Nephron progenitor cell (in vitro differentiated cells): ENCODE measurements around the gene SETD1A.
A peak's percentile ranks its signal among the peaks of the same experiment; 100 is the strongest.

ENCODE experiments used
- DNase-seq: peaks from one replicate; pipeline ENCODE4 v3.0.0; 2021
- H3K27ac Mint-ChIP-seq: 2 replicates; pipeline ENCODE4 v1.8.0; 2021; ENCODE audit warnings: mild to moderate bottlenecking, moderate library complexity, mixed read lengths
- H3K27me3 Mint-ChIP-seq: 2 replicates; pipeline ENCODE4 v1.8.0; 2021; ENCODE audit warnings: mild to moderate bottlenecking, low read depth, mixed read lengths; ENCODE audit not compliant: poor library complexity
- H3K36me3 Mint-ChIP-seq: 2 replicates; pipeline ENCODE4 v1.8.0; 2021; ENCODE audit warnings: low read depth, mixed read lengths
- H3K4me1 Mint-ChIP-seq: 2 replicates; pipeline ENCODE4 v1.8.0; 2021; ENCODE audit warnings: mixed read lengths
- H3K4me3 Mint-ChIP-seq: 2 replicates; pipeline ENCODE4 v1.8.0; 2021; ENCODE audit warnings: mild to moderate bottlenecking, moderate library complexity, mixed read lengths
- H3K9me3 Mint-ChIP-seq: 2 replicates; pipeline ENCODE4 v1.8.0; 2021; ENCODE audit warnings: mild to moderate bottlenecking, moderate library complexity, mixed read lengths
- TF ChIP-seq, protein P1 (sequence below): fragments of 200-600 bp; sonication (generic); IDR thresholded peaks from 2 replicates; pipeline ENCODE4 v1.5.0; 2021; ENCODE audit warnings: antibody characterized with exemption

Gene SETD1A

DNA sequence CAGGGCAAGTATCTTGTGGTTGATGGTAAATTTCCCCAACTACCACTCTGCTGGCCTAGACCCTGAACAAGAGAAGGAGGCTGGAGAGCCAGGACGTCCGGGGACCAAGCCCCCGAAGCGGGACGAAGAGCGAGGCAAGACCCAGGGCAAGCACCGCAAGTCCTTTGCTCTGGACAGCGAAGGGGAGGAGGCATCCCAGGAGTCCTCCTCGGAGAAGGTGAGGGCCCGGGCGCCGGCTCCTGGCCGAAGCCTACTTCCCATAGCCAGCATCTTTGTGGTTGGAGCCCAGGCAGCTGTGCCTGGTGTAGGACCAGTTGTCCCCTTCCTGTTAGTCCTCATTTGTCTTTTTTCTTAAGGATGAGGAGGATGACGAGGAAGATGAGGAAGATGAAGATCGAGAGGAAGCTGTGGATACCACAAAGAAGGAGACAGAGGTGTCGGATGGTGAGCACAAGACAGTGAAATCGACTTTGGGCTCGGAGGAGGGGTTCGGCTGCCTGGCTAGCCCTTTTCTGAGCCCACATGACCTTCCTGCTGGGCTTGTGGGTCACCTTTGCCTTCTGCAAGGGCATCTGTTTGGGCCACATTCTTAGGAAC, 11.8 kb downstream of the SETD1A start:
- Mint-ChIP-seq H3K27me3 (peaks cover 2% of the 10 kb centered on the region), H3K27ac (no peak overlapping the region), H3K36me3 (peaks cover 72% of the 10 kb centered on the region), H3K9me3 (no peaks in the 10 kb centered on the region), H3K4me3 (no peak overlapping the region), H3K4me1 (no peaks in the 10 kb centered on the region)
- DNase-seq: no peak
- TF ChIP-seq, protein P1, sequence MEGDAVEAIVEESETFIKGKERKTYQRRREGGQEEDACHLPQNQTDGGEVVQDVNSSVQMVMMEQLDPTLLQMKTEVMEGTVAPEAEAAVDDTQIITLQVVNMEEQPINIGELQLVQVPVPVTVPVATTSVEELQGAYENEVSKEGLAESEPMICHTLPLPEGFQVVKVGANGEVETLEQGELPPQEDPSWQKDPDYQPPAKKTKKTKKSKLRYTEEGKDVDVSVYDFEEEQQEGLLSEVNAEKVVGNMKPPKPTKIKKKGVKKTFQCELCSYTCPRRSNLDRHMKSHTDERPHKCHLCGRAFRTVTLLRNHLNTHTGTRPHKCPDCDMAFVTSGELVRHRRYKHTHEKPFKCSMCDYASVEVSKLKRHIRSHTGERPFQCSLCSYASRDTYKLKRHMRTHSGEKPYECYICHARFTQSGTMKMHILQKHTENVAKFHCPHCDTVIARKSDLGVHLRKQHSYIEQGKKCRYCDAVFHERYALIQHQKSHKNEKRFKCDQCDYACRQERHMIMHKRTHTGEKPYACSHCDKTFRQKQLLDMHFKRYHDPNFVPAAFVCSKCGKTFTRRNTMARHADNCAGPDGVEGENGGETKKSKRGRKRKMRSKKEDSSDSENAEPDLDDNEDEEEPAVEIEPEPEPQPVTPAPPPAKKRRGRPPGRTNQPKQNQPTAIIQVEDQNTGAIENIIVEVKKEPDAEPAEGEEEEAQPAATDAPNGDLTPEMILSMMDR: no peak

DNA sequence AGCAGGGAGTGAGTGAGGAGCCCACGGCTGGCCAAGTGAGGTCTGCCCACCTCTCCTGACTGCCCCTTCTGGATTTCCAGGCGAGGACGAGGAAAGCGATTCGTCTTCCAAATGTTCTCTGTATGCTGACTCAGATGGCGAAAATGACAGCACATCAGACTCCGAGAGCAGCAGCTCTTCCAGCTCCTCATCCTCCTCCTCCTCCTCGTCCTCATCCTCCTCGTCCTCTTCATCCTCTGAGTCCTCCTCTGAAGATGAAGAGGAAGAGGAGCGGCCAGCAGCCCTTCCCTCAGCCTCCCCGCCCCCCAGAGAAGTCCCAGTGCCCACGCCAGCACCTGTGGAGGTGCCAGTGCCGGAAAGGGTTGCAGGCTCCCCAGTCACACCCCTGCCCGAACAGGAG, 13.7 kb downstream of the SETD1A start:
- Mint-ChIP-seq H3K4me3 (no peak overlapping the region), H3K9me3 (no peaks in the 10 kb centered on the region), H3K27ac (peak overlapping the region; percentile 70), H3K36me3 (peaks cover 75% of the 10 kb centered on the region), H3K27me3 (peaks cover 2% of the 10 kb centered on the region), H3K4me1 (no peaks in the 10 kb centered on the region)
- TF ChIP-seq, protein P1: no peak
- DNase-seq: no peak

DNA sequence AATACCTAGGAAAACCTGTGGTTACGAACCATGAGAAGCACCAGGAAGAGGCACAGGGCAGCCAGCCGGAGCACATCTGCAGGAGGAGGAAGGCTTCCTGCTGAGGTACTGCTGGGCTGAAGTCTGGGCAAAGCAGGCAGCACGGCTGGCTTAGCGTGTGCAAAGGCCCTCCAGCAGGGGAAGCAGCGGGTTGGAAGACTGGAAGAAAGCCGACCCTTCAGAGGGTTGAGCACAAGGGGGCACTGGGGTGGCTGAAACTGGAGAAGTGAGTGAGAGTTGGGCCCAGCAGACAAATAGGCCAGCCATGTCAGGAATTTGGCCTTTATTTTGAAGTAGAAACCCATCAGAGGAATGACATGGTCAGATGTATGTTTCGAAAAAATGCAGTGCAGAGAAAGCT, 15.3 kb downstream of the SETD1A start:
- peaks cover 2% of the 10 kb centered on the region for H3K27me3 Mint-ChIP-seq
- H3K9me3 Mint-ChIP-seq: no peaks in the 10 kb centered on the region
- H3K36me3 Mint-ChIP-seq: peaks cover 71% of the 10 kb centered on the region
- H3K4me1 Mint-ChIP-seq: no peaks in the 10 kb centered on the region
- H3K4me3 Mint-ChIP-seq: no peak overlapping the region
- no peak overlapping the region for H3K27ac Mint-ChIP-seq
- TF ChIP-seq, protein P1: no peak
- no peak for DNase-seq

DNA sequence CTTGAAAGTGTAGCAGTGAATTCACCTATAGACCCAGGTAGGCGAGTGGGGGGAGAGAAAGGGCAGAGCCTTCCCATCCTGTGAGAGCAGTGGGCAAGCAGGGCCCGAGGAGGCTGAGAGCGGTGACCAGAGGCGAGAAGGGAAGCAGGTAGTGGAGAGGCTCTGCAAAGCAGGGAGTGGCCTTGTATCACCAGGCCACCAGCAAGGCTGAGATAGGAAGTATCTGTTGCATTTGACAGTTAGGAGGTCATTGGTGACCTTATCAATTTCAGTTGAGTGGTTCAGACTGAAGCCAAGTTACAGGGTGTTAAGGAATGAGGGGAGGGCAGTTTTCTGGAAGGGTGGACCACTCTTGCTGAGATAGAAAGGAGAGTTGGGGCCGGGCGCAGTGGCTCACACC, 16.8 kb downstream of the SETD1A start:
- Mint-ChIP-seq H3K27me3 (peaks cover 2% of the 10 kb centered on the region), H3K36me3 (peaks cover 69% of the 10 kb centered on the region), H3K4me3 (no peak overlapping the region), H3K9me3 (no peaks in the 10 kb centered on the region), H3K4me1 (no peaks in the 10 kb centered on the region), H3K27ac (no peak overlapping the region)
- TF ChIP-seq, protein P1: no peak
- DNase-seq: no peak

DNA sequence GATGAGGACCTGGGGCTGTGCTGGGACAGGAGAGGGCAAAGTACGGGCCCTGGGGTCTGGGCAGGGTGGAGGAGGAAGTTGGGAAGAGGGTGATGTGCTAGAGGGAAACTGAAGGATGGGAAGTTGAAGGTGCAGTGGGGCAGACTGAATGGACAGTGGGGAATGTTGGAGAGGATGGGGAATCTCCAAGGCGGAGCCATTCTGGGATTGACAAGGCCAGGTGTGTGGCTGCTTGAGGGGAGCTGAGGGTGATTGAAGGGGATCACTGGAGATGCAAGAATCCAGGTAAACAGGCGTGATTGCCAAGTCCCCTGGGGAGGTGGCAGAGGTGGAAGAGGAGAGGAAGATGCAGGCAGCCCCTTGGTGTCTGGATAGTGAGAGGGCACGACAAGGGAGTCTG, 18.9 kb downstream of the SETD1A start:
- DNase-seq: no peak
- Mint-ChIP-seq H3K27me3 (peaks cover 5% of the 10 kb centered on the region), H3K4me3 (no peak overlapping the region), H3K9me3 (no peaks in the 10 kb centered on the region), H3K36me3 (peaks cover 56% of the 10 kb centered on the region), H3K27ac (peak overlapping the region; percentile 57), H3K4me1 (no peaks in the 10 kb centered on the region)
- TF ChIP-seq, protein P1: no peak

DNA sequence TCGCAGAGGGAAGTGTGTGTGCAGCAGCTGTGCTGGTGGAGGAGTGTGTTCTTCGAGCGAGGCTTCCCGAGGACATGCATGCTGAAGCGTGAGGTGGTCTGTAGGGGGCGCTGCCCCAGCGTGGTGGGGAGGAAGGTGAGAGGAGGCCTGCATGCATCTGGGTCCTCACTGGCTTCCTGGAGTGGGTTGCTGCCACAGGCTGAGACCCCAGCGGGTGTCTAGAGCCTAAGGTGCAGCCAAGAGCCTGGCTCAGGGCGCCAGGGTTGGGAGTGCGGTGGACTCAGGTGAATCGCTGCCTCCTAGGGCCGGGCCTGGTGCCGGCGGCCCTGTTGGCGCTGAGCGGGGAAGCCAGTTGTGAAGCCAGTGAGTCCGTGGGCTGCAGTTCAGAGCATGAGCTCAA, 19.9 kb downstream of the SETD1A start:
- no peak for DNase-seq
- Mint-ChIP-seq H3K4me3 (no peak overlapping the region), H3K27me3 (peaks cover 4% of the 10 kb centered on the region), H3K27ac (peak overlapping the region; percentile 68), H3K4me1 (no peaks in the 10 kb centered on the region), H3K36me3 (peaks cover 53% of the 10 kb centered on the region), H3K9me3 (no peaks in the 10 kb centered on the region)
- TF ChIP-seq, protein P1: peak; percentile 23
